ENCODE measurements around the gene PAPPA2. TPM values are rescaled to one million over a fixed set of nuclear protein-coding genes. Genes with fewer than 3 reads are reported as not detected.

Gene PAPPA2
- total and polyA plus RNA-seq, 10 of the 15 experiments (the other 5 are each of a cell fraction or from before 2014, with no cell fraction given): under 0.01 to 0.06 (median 0.03) TPM; not detected in 7

- Histone ChIP-seq H3K4me2 (ENCODE audit: control insufficient read depth, insufficient read depth) (no peak overlapping the region), H3K9me3 (replicated peaks; ENCODE audit: control insufficient read depth, insufficient read depth, low read length) (no peaks in the 10 kb centered on the region), H4K20me1 (ENCODE audit: control insufficient read depth, insufficient read depth) (no peaks in the 10 kb centered on the region), H3K79me2 (ENCODE audit: control insufficient read depth, insufficient read depth, low read length) (no peaks in the 10 kb centered on the region), H3K27me3 (replicated peaks in 1 of 2; ENCODE audit: control insufficient read depth in 2 of 2, insufficient read depth in 2 of 2, low read length in 1 of 2) (no peaks in the 10 kb centered on the region; a peak in 1 of 4 replicates), H3K4me1 (ENCODE audit: control insufficient read depth, insufficient read depth, low read length) (no peaks in the 10 kb centered on the region), H3K36me3 (ENCODE audit: control insufficient read depth in 2 of 2, insufficient read depth in 2 of 2, low read length in 1 of 2) (no peaks in the 10 kb centered on the region), H3K4me3 (no peak overlapping the region), H3K9ac (ENCODE audit: control insufficient read depth, insufficient read depth, low read length) (no peak overlapping the region), H2AFZ (ENCODE audit: control insufficient read depth, low read depth, low read length) (no peak overlapping the region), H3K27ac (ENCODE audit: control insufficient read depth, insufficient read depth) (no peak overlapping the region)
- no TSS peak for BruUV-seq (replicated peaks)
- POLR2A ChIA-PET: no interaction called here
- 0% methylated on average over 5 of the region's 5 CpGs for WGBS (ENCODE audit: insufficient coverage, insufficient replicate concordance, low lambda C conversion rate, missing lambda C conversion rate)
- ATAC-seq (no peak), DNase-seq (ENCODE audit: low read depth, low spot score) (no peak), FAIRE-seq (no peak)
- intact Hi-C loops (cut with micrococcal nuclease; ENCODE audit: unreplicated experiment) (no loop called here), in situ Hi-C loops (cut with MboI) (no loop called here)
- CTCF ChIA-PET: no interaction called here
- RAD21 ChIA-PET (ENCODE audit: unreplicated experiment): no interaction called here
- SMC1A ChIA-PET (ENCODE audit: uncharacterized antibody, unreplicated experiment): no interaction called here
- TF ChIP-seq ZSCAN29 (IDR thresholded peaks at IDR 0.05) (no peak), MLLT1 (IDR thresholded peaks at IDR 0.05) (no peak), POLR2A (IDR thresholded peaks at IDR 0.05; ENCODE audit: low read depth, low read length) (no peak), SMC3 (IDR thresholded peaks at IDR 0.05; ENCODE audit: borderline replicate concordance, low read length) (no peak), ZNF384 (IDR thresholded peaks at IDR 0.05; ENCODE audit: borderline replicate concordance, low read depth, low read length) (no peak), RELA (IDR thresholded peaks at IDR 0.05; ENCODE audit: borderline replicate concordance, partially characterized antibody) (no peak), ZNF687 (IDR thresholded peaks at IDR 0.05) (no peak), SREBF1 (IDR thresholded peaks at IDR 0.05; ENCODE audit: low read length) (no peak), ASH2L (IDR thresholded peaks at IDR 0.05; ENCODE audit: borderline replicate concordance, low read depth) (no peak), IRF3 (IDR thresholded peaks at IDR 0.05) (no peak), SUPT20H (IDR thresholded peaks at IDR 0.05; ENCODE audit: borderline replicate concordance, control insufficient read depth, low read depth, low read length) (no peak), EGR1 (IDR thresholded peaks at IDR 0.05; ENCODE audit: borderline replicate concordance in 1 of 2, low read depth in 2 of 2, low read length in 2 of 2) (no peak), CTCF (IDR thresholded peaks at IDR 0.05 in 2 of 3, conservative IDR thresholded peaks at IDR 0.05 in 1 of 3; ENCODE audit: control insufficient read depth in 2 of 3, extremely low read depth in 1 of 3, insufficient read depth in 1 of 3, low read depth in 3 of 3, low read length in 3 of 3) (no peak), ELK1 (IDR thresholded peaks at IDR 0.05; ENCODE audit: low read depth, low read length) (no peak)
Observed at GRCh38 chr1:176504848-176505553, 42.0 kb downstream of the PAPPA2 start.
